GM23338 (cell line): ENCODE measurements around the gene MYLK3. TPM values are rescaled to one million over a fixed set of nuclear protein-coding genes. Genes with fewer than 3 reads are reported as not detected.

Experiments used
- ATAC-seq: fragments of 200-7000 bp; cut with Tn5 transposase; 3 replicates; pipeline ENCODE4 v1.9.1; 2020
- DNase-seq: peaks from one replicate; pipeline ENCODE4 v3.0.0-alpha.2; 2015; ENCODE audit warnings: low spot score
- H2AFZ ChIP-seq: fragments of 200-600 bp; sonication (generic); 2 replicates; pipeline ENCODE4 v1.8.0; 2016; ENCODE audit warnings: antibody characterized with exemption, mild to moderate bottlenecking, moderate library complexity
- H3F3A ChIP-seq: fragments of 200-600 bp; sonication (generic); replicated peaks from 2 replicates; pipeline ENCODE4 v1.8.0; 2017; ENCODE audit warnings: antibody characterized with exemption, mixed run types, low read depth
- H3K27ac ChIP-seq: fragments of 200-600 bp; sonication (generic); 2 replicates; pipeline ENCODE4 v1.6.1; 2016; ENCODE audit warnings: low read depth
- H3K27me3 ChIP-seq: fragments of 200-600 bp; sonication (generic); 2 replicates; pipeline ENCODE4 v1.8.0; 2016; ENCODE audit warnings: mild to moderate bottlenecking, mixed run types, moderate library complexity; ENCODE audit not compliant: insufficient read depth
- H3K36me3 ChIP-seq: fragments of 200-600 bp; sonication (generic); 2 replicates; pipeline ENCODE4 v1.8.0; 2016; ENCODE audit warnings: mild to moderate bottlenecking; ENCODE audit not compliant: insufficient read depth
- H3K4me1 ChIP-seq: fragments of 200-600 bp; sonication (generic); 2 replicates; pipeline ENCODE4 v1.8.0; 2016; ENCODE audit warnings: mild to moderate bottlenecking, moderate library complexity; ENCODE audit not compliant: insufficient read depth
- H3K4me2 ChIP-seq: fragments of 200-600 bp; sonication (generic); 2 replicates; pipeline ENCODE4 v1.7.1; 2017; ENCODE audit warnings: mixed run types
- H3K4me3 ChIP-seq: fragments of 200-600 bp; sonication (generic); 2 replicates; pipeline ENCODE4 v1.6.1; 2016; ENCODE audit warnings: mixed run types
- H3K79me2 ChIP-seq: fragments of 200-600 bp; sonication (generic); replicated peaks from 2 replicates; pipeline ENCODE4 v1.8.0; 2017; ENCODE audit warnings: mild to moderate bottlenecking; ENCODE audit not compliant: insufficient read depth
- H3K9me2 ChIP-seq: fragments of 200-600 bp; sonication (generic); 2 replicates; pipeline ENCODE4 v1.8.0; 2017; ENCODE audit not compliant: insufficient read depth
- H4K20me1 ChIP-seq: fragments of 200-600 bp; sonication (generic); replicated peaks from 2 replicates; pipeline ENCODE4 v1.8.0; 2017; ENCODE audit warnings: mild to moderate bottlenecking; ENCODE audit not compliant: insufficient read depth
- H3K27ac Mint-ChIP-seq: 2 replicates; pipeline ENCODE4 v1.8.0; 2020; ENCODE audit warnings: inconsistent platforms, mild to moderate bottlenecking, moderate library complexity, mixed read lengths
- H3K27me3 Mint-ChIP-seq: 3 replicates; pipeline ENCODE4 v1.8.0; 2022; ENCODE audit warnings: low read depth, mild to moderate bottlenecking, moderate library complexity, mixed read lengths, inconsistent platforms; ENCODE audit not compliant: insufficient read depth, poor library complexity
- H3K36me3 Mint-ChIP-seq: 3 replicates; pipeline ENCODE4 v1.8.0; 2021; ENCODE audit warnings: low read depth, mild to moderate bottlenecking, inconsistent platforms, moderate library complexity, mixed read lengths
- H3K4me1 Mint-ChIP-seq: 3 replicates; pipeline ENCODE4 v1.8.0; 2020; ENCODE audit warnings: mild to moderate bottlenecking, inconsistent platforms, mixed read lengths
- H3K4me3 Mint-ChIP-seq: 3 replicates; pipeline ENCODE4 v1.8.0; 2021; ENCODE audit warnings: moderate library complexity, mild to moderate bottlenecking, inconsistent platforms, mixed read lengths
- H3K9me3 Mint-ChIP-seq: 3 replicates; pipeline ENCODE4 v1.8.0; 2020; ENCODE audit warnings: moderate library complexity, mild to moderate bottlenecking, inconsistent platforms, mixed read lengths
- CREB1 ChIP-seq: fragments of 250-450 bp; sonication (Bioruptor Pico); IDR thresholded peaks from 2 replicates; pipeline ENCODE4 v1.5.0; 2020; ENCODE audit warnings: low read depth, mild to moderate bottlenecking, moderate library complexity
- CTCF ChIP-seq, 2 experiments: fragments of 200-600 bp in 1 of 2; sonication (generic) in 1 of 2; conservative IDR thresholded peaks; 2 replicates each; pipeline versions ENCODE4 v1.5.1 to v1.6.1; 2016 to 2017; ENCODE audit warnings: antibody characterized with exemption in 2 of 2, low read depth in 2 of 2, mild to moderate bottlenecking in 2 of 2, moderate library complexity in 1 of 2
- EZH2phosphoT487 ChIP-seq: fragments of 200-600 bp; sonication (generic); IDR thresholded peaks from one replicate; pipeline ENCODE4 v1.8.1; 2018; ENCODE audit warnings: antibody characterized with exemption; ENCODE audit not compliant: unreplicated experiment
- NANOG ChIP-seq: IDR thresholded peaks from 2 replicates; pipeline ENCODE4 v1.6.1; 2016; ENCODE audit warnings: antibody characterized with exemption, borderline replicate concordance
- REST ChIP-seq: IDR thresholded peaks from one replicate; pipeline ENCODE4 v1.6.1; 2018; ENCODE audit warnings: antibody characterized with exemption; ENCODE audit not compliant: unreplicated experiment
- ZNF462 ChIP-seq: fragments of 250-450 bp; sonication (Bioruptor Pico); IDR thresholded peaks from 2 replicates; pipeline ENCODE4 v1.5.0; 2020; ENCODE audit warnings: mild to moderate bottlenecking, moderate library complexity
- polyA plus RNA-seq: library from polyadenylated mRNA; unstranded; fragments of >200 nt; fragmentation: Nextera tagmentation; extraction: Ambion mirVana; gene quantifications from 2 replicates; pipeline ENCODE4 v1.2.1, GENCODE V29; 2016
- total RNA-seq: library from RNA; depleted of rRNA; stranded (reverse); fragments of >200 nt; shearing (Covaris generic); gene quantifications from 2 replicates; pipeline ENCODE4 v1.2.3, GENCODE V29; 2014

MYLK3 gene
- total and polyA plus RNA-seq, 2 experiments from 2014 or later: 0.18 to 0.63 TPM

DNA sequence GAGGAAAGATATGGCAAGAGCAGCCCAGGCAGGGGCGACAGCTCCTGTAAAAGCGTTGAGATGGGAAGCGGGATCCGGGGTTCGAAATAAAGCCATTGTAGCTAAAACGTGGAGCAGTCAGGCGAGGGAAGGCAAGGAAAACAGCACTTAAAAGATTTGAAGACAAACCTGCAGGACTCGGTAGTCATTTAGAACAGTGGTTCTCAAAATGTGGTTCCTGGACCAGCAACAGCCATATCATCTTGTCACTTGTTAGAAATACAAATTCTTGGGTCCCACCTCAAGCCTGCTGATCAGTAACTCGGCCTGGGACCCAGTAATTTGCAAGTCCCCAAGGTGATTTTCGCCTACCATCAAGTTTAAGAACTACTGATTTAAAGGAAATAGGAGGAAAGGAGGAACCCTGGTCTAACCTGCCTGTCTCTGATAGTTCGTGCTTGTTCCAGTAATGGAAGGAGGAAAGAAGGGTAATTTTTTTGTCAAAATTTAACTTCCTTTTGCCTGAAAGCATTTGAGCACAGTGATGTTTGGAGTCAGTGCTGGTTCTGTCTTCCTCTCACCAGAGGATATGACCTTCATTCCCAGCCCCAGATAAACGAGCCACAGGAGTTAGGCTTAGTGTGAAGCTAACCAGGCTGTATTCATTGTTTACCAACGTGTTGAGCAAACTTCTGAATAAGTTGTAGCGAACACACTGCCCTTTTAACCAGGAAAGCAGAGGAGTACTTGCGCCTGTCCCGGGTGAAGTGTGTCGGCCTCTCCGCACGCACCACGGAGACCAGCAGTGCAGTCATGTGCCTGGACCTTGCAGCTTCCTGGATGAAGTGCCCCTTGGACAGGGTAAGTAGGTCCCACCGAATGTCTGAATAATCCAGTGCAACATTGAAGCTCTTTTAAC lies 57.6 kb downstream of the MYLK3 start:
- Mint-ChIP-seq H3K9me3 (no peaks in the 10 kb centered on the region), H3K36me3 (peaks cover 12% of the 10 kb centered on the region), H3K27me3 (peaks cover 2% of the 10 kb centered on the region), H3K27ac (no peak overlapping the region), H3K4me1 (peaks cover 31% of the 10 kb centered on the region), H3K4me3 (no peak overlapping the region)
- peak overlapping the region; percentile 87 for H3K4me3 ChIP-seq
- DNase-seq: no peak
- peaks cover 1% of the 10 kb centered on the region; the same call in 1 of the 2 replicates for H3F3A ChIP-seq
- peaks cover 32% of the 10 kb centered on the region for H3K4me1 ChIP-seq
- H3K9me2 ChIP-seq: no peaks in the 10 kb centered on the region
- H3K4me2 ChIP-seq: peak overlapping the region; percentile 96
- ATAC-seq: no peak
- H3K27ac ChIP-seq: peak overlapping the region; percentile 65
- no peaks in the 10 kb centered on the region for H3K27me3 ChIP-seq
- H2AFZ ChIP-seq: no peak overlapping the region
- no peak for TF ChIP-seq REST
- TF ChIP-seq CTCF (conservative IDR thresholded peaks at IDR 0.05; ENCODE audit: low read depth in 2 of 2): peak in 1 of 2 experiments; percentile 8; a peak in 1 of 4 replicates
- TF ChIP-seq NANOG: no peak
- TF ChIP-seq CREB1: no peak
- no peak for TF ChIP-seq ZNF462 (CRISPR knock-in tag)
- no peak for TF ChIP-seq EZH2phosphoT487
- H3K36me3 ChIP-seq: peaks cover 26% of the 10 kb centered on the region
- peaks cover 60% of the 10 kb centered on the region for H3K79me2 ChIP-seq
- peaks cover 44% of the 10 kb centered on the region for H4K20me1 ChIP-seq
